Stimulated activated CD8-positive, alpha-beta memory T cell treated with anti-CD3 and anti-CD28 coated beads, Interleukin-7, amount 100 ng/mL, for 24 hours (primary cell): ENCODE measurements around the gene EFCAB10.
"Not testable (repeated sequence)": the region's sequence is repeated elsewhere in the genome, so short reads cannot be mapped to it uniquely, and the experiment has no call there.

ENCODE experiments used
- DNase-seq: peaks from one replicate; pipeline ENCODE4 v3.0.0-alpha.2; 2020; ENCODE audit warnings: low read depth

EFCAB10 gene

DNA sequence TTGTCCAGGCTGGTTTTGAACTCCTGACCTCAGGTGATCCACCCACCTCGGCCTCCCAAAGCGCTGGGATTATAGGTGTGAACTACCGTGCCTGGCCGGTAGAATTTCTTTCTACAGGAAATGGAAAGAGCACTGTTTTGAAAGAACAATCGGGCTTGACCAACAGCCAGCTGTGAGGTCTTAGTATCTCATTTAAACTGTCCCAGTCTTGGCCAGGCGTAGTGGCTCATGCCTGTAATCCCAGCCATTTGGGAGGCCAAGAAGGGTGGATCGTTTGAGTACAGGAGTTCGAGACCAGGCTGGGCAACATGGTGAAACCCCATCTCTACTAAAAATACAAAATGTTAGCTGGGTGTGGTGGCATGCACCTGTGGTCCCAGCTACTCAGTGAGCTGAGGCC is 17.8 kb upstream of the EFCAB10 start:
- DNase-seq = not testable (repeated sequence)

DNA sequence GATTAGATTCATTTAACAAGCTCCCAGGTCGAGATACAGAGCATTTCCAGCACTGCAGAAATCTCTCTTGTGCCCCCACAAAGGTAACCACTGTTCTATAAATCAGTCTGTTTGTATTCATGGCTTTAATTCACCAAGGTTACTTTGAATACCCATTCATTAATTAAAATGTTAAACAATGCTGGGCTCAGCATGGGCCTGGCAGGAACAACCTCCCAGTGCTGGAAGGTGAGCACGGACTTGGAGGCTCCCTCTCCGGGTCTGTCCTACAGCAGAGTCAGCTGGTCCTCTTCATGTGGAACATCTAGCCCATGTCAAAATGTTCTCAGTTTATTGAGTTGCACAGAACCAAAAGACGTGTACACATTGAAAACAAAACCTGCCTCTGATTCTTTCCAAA is 15.6 kb upstream of the EFCAB10 start:
- no peak for DNase-seq

DNA sequence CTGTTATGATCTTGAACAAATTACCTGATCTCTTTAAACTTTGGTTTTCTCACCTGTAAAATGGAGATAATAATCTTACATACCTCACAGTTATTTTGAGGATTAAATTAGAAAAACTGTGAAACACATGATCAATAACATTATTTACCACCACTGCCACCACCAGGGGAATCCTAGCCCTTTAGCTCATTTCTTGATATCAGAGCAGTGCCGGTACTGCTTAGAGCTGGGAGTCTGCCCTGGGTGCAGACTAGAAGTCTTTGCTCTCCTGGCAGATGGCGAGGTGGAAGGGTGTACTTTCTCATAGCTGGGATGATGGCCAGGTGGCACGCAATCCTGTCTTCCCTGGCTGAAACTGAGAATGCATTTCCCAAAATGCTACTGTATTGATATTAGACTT is 12.7 kb upstream of the EFCAB10 start:
- no peak for DNase-seq

DNA sequence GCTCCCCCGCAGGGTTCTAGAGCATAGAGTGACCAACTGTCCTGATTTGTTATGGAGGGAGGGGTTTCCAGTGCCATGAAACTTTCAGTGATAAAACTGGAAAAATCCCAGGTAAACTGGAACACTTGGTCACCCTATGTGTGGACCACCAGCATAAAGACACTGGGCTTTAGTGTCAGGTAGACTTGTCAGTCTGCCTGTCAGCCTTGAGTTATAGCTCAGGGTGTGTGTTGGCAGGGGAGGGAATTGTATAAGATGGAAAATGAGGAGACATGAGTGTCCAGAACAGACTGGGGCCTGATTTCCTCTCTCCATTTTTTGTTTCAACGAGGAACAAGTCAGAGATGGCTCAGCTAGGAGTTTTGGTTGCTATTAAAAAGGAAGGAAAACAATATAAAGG is 10.2 kb upstream of the EFCAB10 start:
- no peak for DNase-seq

DNA sequence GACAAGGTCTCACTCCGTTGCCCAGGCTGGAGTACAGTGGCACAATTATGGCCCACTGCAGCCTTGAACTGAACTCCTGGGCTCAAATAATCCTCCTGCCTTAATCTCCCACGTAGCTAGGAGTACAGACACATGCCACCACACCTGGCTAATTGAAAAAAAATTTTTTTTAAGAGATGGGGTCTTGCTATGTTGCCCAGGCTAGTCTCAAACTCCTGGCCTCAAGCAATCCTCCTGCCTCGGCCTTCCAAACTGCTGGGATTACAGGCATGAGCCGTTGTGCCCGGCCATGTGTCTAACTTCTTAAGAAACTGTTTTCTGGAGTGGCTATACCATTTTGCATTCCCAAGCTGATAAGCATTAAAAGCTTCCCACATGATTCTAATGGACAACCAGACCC is 9.5 kb upstream of the EFCAB10 start:
- no peak for DNase-seq

DNA sequence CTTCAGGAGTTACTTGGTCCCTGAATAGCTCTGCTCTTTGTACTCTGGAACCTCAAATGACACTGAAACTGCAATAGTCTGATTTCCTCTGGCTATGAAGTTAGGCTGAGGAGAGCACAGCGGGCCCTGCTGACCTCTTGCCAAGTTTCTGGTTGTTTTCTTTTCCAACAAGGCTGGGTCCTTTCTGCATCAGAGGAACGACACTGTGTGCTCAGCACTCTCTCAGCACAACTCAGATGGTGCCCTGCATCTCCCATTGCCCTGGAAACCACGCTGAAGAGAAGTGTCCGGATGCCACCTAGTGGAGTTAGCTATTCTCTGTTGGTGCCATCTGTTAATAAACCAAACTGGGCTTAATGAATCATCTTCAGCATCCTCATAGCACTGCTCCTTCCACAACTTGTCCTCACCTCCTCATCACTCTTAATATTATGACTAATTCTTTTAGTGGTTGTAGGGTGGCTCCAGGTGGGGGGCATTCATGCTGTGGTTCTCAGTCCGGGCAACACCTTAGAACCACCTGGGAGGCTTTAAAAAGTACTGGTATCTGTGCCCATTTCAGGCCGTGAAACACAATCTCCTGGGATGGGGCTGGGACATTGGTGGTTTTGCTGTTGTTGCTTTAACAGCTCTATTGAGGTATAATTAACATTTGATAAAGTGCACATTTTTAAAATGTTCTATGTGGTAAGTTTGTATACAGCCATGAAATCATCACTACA is 8.2 kb upstream of the EFCAB10 start:
- no peak for DNase-seq

DNA sequence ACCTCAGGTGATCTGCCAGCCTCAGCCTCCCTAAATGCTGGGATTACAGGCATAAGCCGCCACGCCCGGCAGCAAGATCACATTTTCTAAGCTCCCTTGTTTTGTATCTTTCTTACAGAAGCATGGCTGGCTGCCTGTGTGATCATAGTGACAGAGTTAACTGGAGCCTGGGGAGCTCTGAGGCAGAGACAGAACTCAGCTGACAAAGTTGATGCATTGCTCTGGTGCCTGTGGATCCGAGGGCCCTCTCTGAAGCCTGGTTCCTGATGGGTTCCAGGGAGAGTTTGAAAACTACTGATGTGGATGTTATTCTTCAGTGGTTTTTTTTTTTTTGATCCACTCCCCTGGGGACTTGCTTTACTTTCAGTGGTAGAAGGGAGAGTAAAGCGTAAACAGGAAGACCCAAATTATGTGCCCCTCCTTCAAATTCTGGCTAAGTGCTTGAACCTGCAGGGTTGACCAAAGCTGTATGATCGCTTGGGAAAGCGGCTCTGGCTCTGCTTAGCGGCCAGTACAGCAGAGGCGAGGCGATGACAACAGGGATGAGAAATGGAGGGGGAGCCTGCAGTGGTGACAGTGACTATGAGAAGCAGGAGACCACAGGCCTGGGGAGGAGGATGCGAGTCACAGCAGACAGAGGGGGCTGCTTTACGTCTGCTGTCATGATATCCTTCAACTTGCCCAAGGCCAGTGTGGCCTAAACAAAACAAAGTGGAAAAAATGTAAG is 6.8 kb upstream of the EFCAB10 start:
- DNase-seq = no peak

DNA sequence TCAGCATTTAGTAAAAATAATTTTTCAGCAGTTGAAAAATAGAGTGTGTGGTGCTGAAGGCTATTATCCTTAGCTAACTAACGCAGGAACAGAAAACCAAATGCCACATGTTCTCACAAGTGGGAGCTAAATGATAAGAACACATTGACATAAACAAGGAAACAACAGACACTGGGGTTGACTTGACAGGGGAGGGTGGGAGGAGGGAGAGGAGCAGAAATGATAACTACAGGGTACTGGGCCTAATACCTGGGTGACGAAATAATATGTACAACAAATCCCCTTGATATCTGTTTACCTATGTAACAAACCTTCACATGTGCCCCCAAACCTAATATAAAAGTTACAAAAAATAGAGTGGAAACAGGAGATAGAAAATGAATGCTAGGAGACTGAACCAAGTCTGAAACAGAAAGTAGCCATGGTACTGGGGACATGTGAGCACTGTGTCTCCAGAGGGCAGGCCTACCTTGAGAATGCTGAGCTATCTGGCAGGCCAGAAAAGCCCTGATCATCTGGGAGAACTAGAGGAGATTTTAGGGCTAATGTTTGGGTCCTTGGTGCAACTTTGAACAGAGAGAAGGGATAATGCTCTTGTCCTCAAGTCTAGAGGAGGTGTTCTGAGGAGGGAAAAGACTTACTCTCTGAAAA is 4.7 kb upstream of the EFCAB10 start:
- no peak for DNase-seq

DNA sequence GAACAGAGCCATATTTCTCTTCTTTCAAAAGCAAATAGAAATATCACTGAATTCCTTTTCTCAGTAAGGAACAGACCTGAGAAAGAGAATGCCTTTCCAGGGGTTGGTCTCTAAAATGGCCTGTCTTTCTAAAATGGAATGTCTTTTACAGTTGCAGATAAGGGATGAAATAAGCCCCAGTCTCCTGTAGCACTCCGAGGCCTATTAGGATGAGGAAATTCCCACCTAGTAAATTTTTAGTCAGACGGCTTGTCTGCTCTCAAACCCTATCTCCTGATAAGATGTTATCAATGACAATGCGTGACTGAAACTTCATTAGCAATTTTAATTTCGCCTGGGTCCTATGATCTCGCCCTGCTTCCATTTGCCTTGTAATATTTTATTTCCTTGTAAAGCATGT is 2.9 kb upstream of the EFCAB10 start:
- no peak for DNase-seq

DNA sequence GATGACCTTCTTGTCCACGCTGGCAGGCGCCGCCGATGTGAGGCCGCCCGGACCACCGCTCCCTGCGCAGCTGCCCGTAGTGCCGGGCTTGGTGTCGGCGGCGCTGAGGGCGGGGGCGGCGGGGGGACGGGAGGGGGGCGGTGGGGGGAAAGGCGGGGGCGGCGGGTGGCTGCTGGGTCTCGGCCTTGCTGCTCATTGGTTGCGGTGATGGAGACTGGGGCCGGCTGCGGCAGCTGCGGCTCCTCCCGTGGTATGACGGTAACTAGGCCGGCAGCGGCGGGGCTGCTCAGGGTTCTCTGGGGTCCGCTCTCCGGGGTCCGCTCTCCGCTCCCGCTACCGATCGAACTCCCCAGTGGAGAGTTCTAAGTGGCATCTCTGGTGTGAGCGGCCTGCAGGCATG is 1.8 kb upstream of the EFCAB10 start:
- DNase-seq = no peak

DNA sequence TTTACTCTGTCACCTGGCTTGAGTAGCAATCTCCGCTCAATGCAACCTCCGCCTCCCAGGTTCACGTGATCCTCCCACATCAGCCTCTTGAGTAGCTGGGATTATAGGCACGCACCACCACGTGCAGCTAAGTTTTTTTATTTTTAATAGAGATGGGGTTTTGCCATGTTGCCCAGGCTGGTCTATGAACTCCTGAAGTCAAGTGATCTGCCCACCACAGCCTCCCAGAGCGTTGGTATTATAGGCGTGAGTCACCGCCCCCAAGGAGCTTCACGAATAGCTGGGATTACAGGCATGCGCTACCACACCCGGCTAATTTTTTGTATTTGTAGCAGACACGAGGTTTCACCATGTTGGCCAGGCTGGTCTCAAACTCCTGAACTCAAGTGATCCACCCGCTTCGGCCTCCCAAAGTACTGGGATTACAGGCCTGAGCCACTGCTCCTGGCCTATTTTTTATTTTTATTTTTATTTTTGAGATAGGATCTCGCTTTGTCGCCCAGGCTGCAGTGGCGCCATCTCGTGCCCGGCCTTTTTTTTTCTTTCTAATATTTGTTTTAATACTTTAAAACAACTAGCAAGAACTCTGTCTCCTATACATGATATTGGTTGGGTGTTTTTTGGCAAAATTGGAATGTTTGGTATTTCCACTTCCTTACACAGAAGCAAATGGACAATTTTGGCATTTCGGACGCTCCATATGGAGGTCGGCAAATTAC is 1.1 kb downstream of the EFCAB10 start:
- DNase-seq = no peak

DNA sequence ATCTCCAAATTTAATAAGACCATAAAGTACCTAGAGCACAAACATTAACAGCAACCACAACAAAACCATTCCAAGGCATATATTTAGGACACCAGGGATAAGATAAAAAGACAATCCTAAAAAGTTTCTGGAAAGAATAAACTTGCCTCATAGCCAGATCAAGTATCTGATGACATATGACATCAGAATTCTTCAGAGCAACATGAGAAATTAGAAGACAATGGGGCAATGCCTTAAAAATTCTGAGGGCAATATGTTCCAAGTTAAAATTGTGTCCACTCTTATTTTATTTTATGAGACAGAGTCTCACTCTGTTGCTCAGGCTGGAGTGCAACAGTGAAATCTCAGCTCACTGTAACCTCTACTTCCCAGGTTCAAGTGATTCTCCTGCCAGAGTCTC is 2.8 kb downstream of the EFCAB10 start:
- DNase-seq = no peak

DNA sequence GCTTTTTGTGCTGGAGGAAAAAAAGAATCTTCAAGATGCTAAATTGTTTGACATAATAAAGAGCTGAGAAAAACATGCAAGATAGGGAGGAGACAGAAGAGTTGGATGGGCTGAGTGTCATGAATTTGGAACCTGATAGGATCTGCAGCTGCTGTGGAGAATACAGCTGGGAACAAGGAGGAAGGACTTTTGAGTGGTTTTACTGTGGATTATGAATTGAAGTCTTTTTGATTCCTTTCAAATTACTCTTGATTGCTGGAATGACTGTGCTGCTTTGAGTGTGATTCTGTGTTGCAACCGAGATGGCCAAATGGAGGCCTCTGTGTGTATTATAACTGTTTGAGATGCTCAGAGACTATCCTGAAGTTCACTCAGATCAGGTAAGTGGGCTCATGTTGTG is 4.0 kb downstream of the EFCAB10 start:
- DNase-seq = no peak

DNA sequence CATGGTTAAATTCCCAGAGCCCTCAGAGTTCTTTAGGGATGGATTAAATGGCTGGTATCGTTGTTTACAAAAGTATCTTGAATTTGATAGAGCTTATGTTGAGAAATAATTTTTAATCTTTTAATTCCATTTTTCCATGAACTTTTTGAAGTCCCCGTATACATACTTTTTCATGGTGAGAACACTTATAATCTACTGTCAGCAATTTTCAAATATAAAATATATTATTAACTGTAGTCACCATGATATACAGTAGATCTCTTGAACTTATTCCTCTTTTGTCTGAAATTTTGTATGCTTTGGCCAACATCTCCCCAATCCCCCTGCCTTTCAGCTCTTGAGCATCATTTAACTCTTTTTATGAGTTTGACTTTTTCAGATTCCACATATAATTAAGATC is 9.4 kb downstream of the EFCAB10 start:
- no peak for DNase-seq

DNA sequence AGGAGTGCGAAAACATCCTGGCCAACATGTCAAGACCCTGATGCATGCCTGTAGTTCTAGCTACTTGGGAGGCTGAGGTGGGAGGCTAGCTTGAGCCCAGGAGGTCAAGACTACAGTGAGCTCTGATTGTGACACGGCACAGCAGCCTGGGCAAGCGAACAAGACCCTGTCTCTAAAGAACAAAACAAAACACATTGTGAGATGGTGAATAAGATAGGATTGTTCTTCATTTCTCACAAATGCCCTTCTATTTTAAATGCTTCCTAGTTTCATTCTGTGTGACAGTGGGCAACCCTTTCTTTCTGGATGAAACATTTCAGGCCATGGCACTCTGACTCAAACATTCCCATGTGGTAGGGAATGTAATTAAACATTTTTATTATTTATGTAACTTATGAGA is 13.5 kb downstream of the EFCAB10 start:
- no peak for DNase-seq

DNA sequence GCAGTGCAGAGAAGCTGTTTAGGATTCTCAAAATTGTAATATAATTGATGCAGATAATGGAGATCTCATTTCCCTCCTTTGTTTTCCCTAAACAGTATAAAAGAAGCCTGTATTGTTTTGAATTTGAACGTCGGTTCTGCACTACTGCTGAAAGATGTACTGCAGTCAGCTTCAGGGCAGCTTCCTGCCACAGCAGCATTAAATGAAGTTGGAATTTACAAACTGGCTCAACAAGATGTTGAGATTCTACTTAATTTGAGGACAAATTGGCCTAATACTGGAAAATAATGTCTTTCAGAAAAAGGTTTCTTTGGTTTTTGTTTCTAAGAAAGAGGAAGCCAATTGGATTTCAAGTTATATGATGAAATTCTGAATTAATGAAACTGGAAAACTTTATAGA is 14.3 kb downstream of the EFCAB10 start:
- no peak for DNase-seq

DNA sequence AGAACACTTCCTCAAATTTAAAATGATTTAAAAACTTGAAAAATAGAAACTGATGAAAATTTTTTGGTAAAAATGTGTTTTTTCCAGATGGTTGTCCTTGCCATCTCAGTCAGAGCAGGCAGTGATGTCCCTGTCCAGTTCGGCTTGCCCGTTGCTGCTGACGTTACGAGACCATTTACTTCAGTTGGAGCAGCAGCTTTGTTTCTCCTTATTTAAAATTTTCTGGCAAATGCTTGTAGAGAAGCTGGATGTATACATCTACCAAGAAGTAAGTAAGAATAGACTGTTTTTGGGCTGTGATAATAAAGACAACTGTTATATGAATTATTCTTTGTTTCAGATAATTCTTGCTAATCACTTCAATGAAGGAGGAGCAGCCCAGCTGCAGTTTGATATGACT is 16.1 kb downstream of the EFCAB10 start:
- DNase-seq = no peak

DNA sequence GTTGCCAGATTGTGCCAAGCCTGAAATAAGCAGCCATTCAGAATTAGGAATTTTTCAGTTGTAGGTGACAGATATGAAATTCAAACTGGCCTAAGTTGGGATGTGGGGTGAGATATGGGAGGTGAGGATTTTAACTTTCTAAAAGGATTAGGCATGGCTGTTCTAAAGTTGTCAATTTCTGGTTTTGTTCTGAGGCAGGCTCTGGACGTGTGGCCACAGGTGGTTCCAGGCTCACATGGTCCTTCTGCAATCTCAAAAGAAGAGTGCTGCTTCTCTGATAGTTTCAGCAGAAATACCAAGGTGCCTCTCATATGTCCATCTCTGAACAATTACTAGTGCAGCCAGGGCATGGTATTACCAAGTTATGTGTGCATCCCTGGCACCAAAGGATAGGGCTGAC is 21.4 kb downstream of the EFCAB10 start:
- no peak for DNase-seq

DNA sequence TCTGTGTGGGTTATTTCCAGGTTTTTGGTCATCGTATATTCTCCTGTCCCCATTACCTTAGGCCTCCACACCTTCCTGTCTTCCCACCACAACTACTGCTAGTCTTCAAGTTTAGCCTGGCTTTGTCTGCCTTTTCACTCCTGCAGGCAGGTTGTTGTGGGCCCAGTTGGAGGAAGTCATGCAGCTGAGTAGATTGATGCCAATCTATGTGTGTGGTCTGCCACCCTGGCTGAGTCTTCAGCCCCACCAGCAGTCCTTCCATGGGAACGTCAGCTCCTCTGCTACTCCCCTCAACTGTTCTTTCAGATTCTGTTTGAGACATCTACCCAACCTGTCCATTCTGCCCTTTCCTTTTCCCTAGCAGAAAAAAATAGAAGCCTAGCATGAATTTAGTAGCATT is 43.0 kb downstream of the EFCAB10 start:
- no peak for DNase-seq

DNA sequence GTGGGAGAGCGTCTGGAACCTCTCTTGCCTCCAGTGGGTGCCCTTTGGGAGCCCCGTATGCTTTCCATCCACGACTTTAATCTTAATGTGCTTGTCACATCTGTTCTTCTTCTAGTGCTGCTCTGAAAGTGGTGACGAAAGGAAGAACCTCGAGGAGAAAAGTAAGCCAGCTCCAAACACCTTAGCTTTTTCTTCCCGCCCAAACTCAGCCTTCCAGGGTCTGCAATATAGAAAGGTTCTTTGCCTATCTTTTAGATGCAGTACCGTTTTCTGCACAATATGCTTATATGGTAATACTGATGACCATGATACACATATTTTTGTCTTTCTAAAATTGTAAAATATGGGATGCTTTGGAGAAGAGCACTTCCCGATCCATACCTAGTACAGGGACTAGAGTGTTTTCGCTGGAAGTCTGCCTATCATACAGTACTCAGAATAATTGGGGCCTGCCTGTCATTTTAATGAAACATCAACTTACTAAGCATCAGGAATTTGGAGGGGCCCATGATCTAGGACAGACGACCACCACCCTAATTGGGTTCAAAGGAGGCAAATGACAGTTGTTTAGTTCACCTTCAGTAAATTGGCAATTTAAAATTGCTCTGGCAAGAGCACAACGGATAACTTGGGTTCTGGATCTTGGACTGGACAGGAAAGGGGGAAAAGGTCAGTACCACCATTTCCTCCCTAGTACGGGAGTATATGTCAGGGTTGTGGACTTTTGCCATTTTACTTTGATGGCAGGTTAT is 48.4 kb downstream of the EFCAB10 start:
- no peak for DNase-seq

DNA sequence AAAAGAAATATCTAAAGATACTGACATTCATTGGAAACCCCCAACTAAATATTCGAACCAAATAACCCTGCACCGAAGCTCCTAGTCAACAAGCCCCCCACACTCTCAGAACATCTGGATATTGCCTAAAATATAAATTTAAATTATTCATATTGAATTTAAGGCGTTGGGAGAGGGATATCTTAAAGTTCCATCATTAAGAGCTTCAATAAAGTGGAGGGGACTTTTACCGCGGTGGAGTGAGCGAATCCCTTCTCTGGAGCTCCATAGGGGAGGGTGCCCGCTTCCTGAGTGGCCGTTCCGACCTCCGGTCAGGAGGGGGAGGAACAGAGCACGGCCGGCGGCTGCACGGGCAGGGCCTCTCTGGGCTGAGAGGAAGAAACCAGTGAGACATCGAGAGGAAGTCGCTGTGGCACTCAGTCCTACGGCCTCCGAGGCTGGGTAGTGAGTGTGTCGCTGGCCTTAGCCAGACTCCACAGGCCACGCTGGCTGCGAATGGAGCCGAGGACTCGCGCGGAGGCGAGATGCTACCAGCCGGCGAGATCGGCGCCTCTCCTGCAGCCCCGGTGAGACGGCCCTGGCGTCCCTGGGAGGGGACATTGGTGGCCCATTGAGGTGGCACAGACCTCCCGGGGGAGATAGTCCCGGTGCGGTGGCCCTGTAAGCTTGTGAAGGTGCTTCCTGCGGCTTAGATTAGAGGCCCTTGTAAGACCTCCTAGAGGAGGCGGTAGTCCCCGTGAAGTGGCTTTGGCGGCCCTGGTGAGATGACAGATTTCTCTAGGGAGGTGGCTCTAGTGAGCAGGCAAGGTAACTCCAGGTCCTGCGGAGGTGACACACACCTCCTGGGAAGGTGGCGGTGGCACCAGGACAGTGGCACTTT is 49.3 kb downstream of the EFCAB10 start, which contains the start of gene RINT1:
Gene RINT1, plus strand, starts transcription at position 410 of the 880 bp plus-strand sequence. Its CDS starts 115 bp downstream, at position 525.
- DNase-seq = peak; percentile 77
